K562 (cell line): Measurements from ENCODE around the gene ZBTB48. TPM values are rescaled to one million over a fixed set of nuclear protein-coding genes. Genes with fewer than 3 reads are reported as not detected.

Source experiments
- ATAC-seq: fragments of 200-7000 bp; cut with Tn5 transposase; 3 replicates; pipeline ENCODE4 v1.9.1; 2020; ENCODE audit warnings: moderate library complexity
- BruUV-seq: library from RNA; stranded (reverse); fragments of 400-500 nt; replicated peaks from 2 replicates; lab custom pipeline; 2021; lab: Mats Ljungman, UMichigan
- CTCF ChIA-PET: fragments of 300-600 bp; formaldehyde crosslinking; extraction: SDS; loops from one replicate; lab custom pipeline; 2021; ENCODE audit warnings: low intra/inter-chr PET ratio; lab: Yijun Ruan, JAX
- POLR2A ChIA-PET: fragments of 300-600, 350-650 bp; sonication (Branson Sonifier 250); formaldehyde crosslinking; extraction: SDS; loops from one replicate; lab custom pipeline; 2021; ENCODE audit warnings: antibody characterized with exemption, inconsistent platforms; lab: Yijun Ruan, JAX
- DNase-seq, 4 experiments: peaks; one replicate each; pipeline versions ENCODE4 v3.0.0 to v3.0.0-alpha.2; 2011 to 2018; ENCODE audit warnings: low spot score in 3 of 4, mixed read lengths in 3 of 4; ENCODE audit errors: extremely low read depth in 1 of 4
- FAIRE-seq: peaks from 2 replicates; lab custom pipeline; 2011; peaks lifted over from hg19 to GRCh38; lab: Jason Lieb, UNC
- H2AFZ ChIP-seq: 2 replicates; pipeline ENCODE4 v1.6.0; 2011; ENCODE audit warnings: low read depth, low read length, control low read depth, inconsistent platforms
- H3K27ac ChIP-seq: fragments of 200-600 bp; 3 replicates; pipeline ENCODE4 v1.8.0; 2011; ENCODE audit warnings: low read depth, mild to moderate bottlenecking, control low read depth, inconsistent platforms, low read length, moderate library complexity, mixed read lengths; ENCODE audit errors: extremely low read depth
- H3K27me3 ChIP-seq, 2 experiments: fragments of 300-600 bp in 1 of 2; 2 replicates in 1 of 2; 3 replicates in 1 of 2; pipeline versions ENCODE4 v1.6.0 to v1.8.0; 2011; ENCODE audit warnings: inconsistent platforms in 2 of 2, low read length in 2 of 2, mild to moderate bottlenecking in 1 of 2, mixed read lengths in 1 of 2, moderate library complexity in 1 of 2; ENCODE audit not compliant: control insufficient read depth in 2 of 2, insufficient read depth in 2 of 2
- H3K36me3 ChIP-seq: fragments of 300-600 bp; 3 replicates; pipeline ENCODE4 v1.8.0; 2011; ENCODE audit warnings: mild to moderate bottlenecking, low read length, inconsistent platforms; ENCODE audit not compliant: control insufficient read depth, insufficient read depth
- H3K4me1 ChIP-seq, 2 experiments: fragments of 200-600 bp in 1 of 2; replicated peaks in 1 of 2; 2 replicates in 1 of 2; 3 replicates in 1 of 2; pipeline versions ENCODE4 v1.5.1 to v1.8.0; 2011; ENCODE audit warnings: inconsistent platforms in 2 of 2, low read length in 2 of 2, mild to moderate bottlenecking in 1 of 2, mixed read lengths in 1 of 2, moderate library complexity in 1 of 2; ENCODE audit not compliant: control insufficient read depth in 2 of 2, insufficient read depth in 2 of 2
- H3K4me2 ChIP-seq: 2 replicates; pipeline ENCODE4 v1.6.1; 2011; ENCODE audit warnings: low read length, control low read depth, inconsistent platforms, mixed read lengths; ENCODE audit not compliant: insufficient read depth
- H3K4me3 ChIP-seq: fragments of 200-600 bp; sonication (generic), shearing (Covaris generic); 2 replicates; pipeline ENCODE4 v1.5.1; 2016; ENCODE audit warnings: control low read depth, inconsistent platforms
- H3K79me2 ChIP-seq: fragments of 200-600 bp; 3 replicates; pipeline ENCODE4 v1.8.0; 2011; ENCODE audit warnings: low read length, inconsistent platforms; ENCODE audit not compliant: control insufficient read depth, insufficient read depth
- H3K9ac ChIP-seq, 2 experiments: 2 replicates each; pipeline versions ENCODE4 v1.6.0 to v1.6.1; 2011; ENCODE audit warnings: low read depth in 2 of 2, low read length in 2 of 2, control low read depth in 1 of 2, inconsistent platforms in 1 of 2, mild to moderate bottlenecking in 1 of 2, mixed read lengths in 1 of 2; ENCODE audit not compliant: insufficient read depth in 1 of 2
- H3K9me1 ChIP-seq: one replicate; pipeline ENCODE4 v1.6.0; 2011; ENCODE audit warnings: inconsistent platforms, mild to moderate bottlenecking, low read length, moderate library complexity; ENCODE audit not compliant: control insufficient read depth, insufficient read depth
- H3K9me3 ChIP-seq: replicated peaks from 2 replicates; pipeline ENCODE4 v1.5.1; 2011; ENCODE audit warnings: low read depth, low read length, inconsistent platforms; ENCODE audit not compliant: control insufficient read depth, insufficient read depth
- H4K20me1 ChIP-seq: replicated peaks from 2 replicates; pipeline ENCODE4 v1.6.1; 2011; ENCODE audit warnings: low read length, inconsistent platforms, mixed read lengths; ENCODE audit not compliant: control insufficient read depth, insufficient read depth
- AFF1 ChIP-seq, 2 experiments: fragments of 450-650 bp; IDR thresholded peaks; 2 replicates each; pipeline ENCODE4 v1.6.1; 2018; ENCODE audit warnings: mild to moderate bottlenecking in 2 of 2, low read depth in 1 of 2; ENCODE audit not compliant: partially characterized antibody in 2 of 2
- CEBPZ ChIP-seq: fragments of 150-350 bp; IDR thresholded peaks from 2 replicates; pipeline ENCODE4 v1.6.1; 2014; ENCODE audit warnings: low read depth, mild to moderate bottlenecking, low read length, borderline replicate concordance
- COPS2 ChIP-seq: fragments of 450-650 bp; conservative IDR thresholded peaks from 2 replicates; pipeline ENCODE4 v1.6.1; 2016; ENCODE audit warnings: mild to moderate bottlenecking, moderate library complexity
- MTF1 ChIP-seq: fragments of 250-450 bp; sonication (Bioruptor Pico); IDR thresholded peaks from 2 replicates; pipeline ENCODE4 v1.9.0; 2021; ENCODE audit warnings: moderate library complexity, mild to moderate bottlenecking, inconsistent platforms, borderline replicate concordance
- POU5F1 ChIP-seq: fragments of 150-350 bp; IDR thresholded peaks from 2 replicates; pipeline ENCODE4 v1.6.1; 2014; ENCODE audit warnings: borderline replicate concordance, low read length, low read depth, mild to moderate bottlenecking; ENCODE audit not compliant: partially characterized antibody
- SNIP1 ChIP-seq: fragments of 450-650 bp; IDR thresholded peaks from 2 replicates; pipeline ENCODE4 v1.7.1; 2017; ENCODE audit warnings: low read depth, mild to moderate bottlenecking
- ZNF263 ChIP-seq: sonication (generic); formaldehyde crosslinking; IDR thresholded peaks from 2 replicates; pipeline ENCODE4 v1.8.0; 2022; ENCODE audit warnings: mild to moderate bottlenecking, missing genetic modification reagents, borderline replicate concordance
- WGBS: fragments of 100-300 bp; shearing (Covaris generic); methylation state at CpG from one replicate; pipeline ENCODE4 v1.1.6; 2016; ENCODE audit warnings: low coverage, mixed read lengths; ENCODE audit not compliant: insufficient coverage; ENCODE audit errors: missing lambda C conversion rate; 5-methylcytosine and 5-hydroxymethylcytosine counted together
- in situ Hi-C: fragments of 300-500 bp; cut with MboI; formaldehyde crosslinking; loops from 4 replicates; pipeline ENCODE4 v1.15.0; 2018; ENCODE audit warnings: inconsistent platforms, mixed read lengths
- intact Hi-C: fragments of 100-400 bp; cut with micrococcal nuclease; formaldehyde crosslinking; loops from 2 replicates; pipeline ENCODE4 v1.14.2; 2022
- polyA plus RNA-seq, 8 experiments: library from polyadenylated mRNA; depleted of rRNA in 4 of 8; stranded (reverse) in 5 of 8; unstranded in 3 of 8; fragments of >200 nt; fragmentation: Nextera tagmentation in 2 of 8; fragmentation: Illumina TruSeq in 1 of 8; extraction: Ambion mirVana in 2 of 8; extraction: Trizol in 1 of 8; gene quantifications; 2 replicates each; pipeline versions ENCODE4 v1.2.1 to v1.2.3, GENCODE V29; 2011 to 2014; ENCODE audit warnings: inconsistent platforms in 1 of 8, missing spikeins in 1 of 8
- total RNA-seq, 7 experiments: library from RNA; depleted of rRNA in 6 of 7; stranded (reverse); fragments of >200 nt in 6 of 7; fragmentation: Illumina TruSeq in 2 of 7; extraction: Trizol in 2 of 7; gene quantifications; 2 replicates each; pipeline versions ENCODE4 v1.2.1 to v1.2.3, GENCODE V29; 2011 to 2021; ENCODE audit warnings: low replicate concordance in 1 of 7

The ZBTB48 gene
- total and polyA plus RNA-seq, 9 of the 15 experiments (the other 6 are each of a cell fraction or from before 2014, with no cell fraction given), result 1.9 to 66.9 (median 29.5) TPM

- CTCF ChIA-PET, result no interaction called here
- no peak overlapping the region for H2AFZ ChIP-seq
- POLR2A ChIA-PET, result interaction anchor here (0.8 to 4.5 kb wide), 4 partner anchors 8 to 29 kb away, joined by 3 to 36 read pairs (median 4); no protein-coding TSS in a partner anchor
- H4K20me1 ChIP-seq, result peaks cover 3% of the 10 kb centered on the region; the same call in 1 of the 2 replicates
- in situ Hi-C loops (loop anchor here (10.0 kb wide), 1 partner anchor 135 kb away; the partner anchor contains the start of gene PLEKHG5), intact Hi-C loops (no loop called here)
- H3K9me3 ChIP-seq, result no peaks in the 10 kb centered on the region
- no peak for FAIRE-seq
- H3K4me2 ChIP-seq, result no peak overlapping the region
- no peaks in the 10 kb centered on the region for H3K9me1 ChIP-seq
- no TSS peak for BruUV-seq
- no peak for ATAC-seq
- 93% methylated on average over 8 of the region's 8 CpGs for WGBS
- H3K4me1 ChIP-seq, result peaks cover 6 to 42% of the 10 kb centered on the region in 2 experiments; a peak in 4 of 5 replicates
- H3K27ac ChIP-seq, result no peak overlapping the region
- H3K4me3 ChIP-seq, result no peak overlapping the region
- TF ChIP-seq CEBPZ (no peak), SNIP1 (no peak), COPS2 (no peak), AFF1 (IDR thresholded peaks at IDR 0.05; ENCODE audit: low read depth in 1 of 2, partially characterized antibody in 2 of 2) (no peak), POU5F1 (no peak), ZNF263 (CRISPR knock-in tag) (no peak), MTF1 (no peak)
- TF ChIP-seq, all 486 proteins: peak for 0
- H3K36me3 ChIP-seq, result peaks cover 76% of the 10 kb centered on the region
- H3K27me3 ChIP-seq, result no peaks in the 10 kb centered on the region
- H3K79me2 ChIP-seq, result peaks cover 26% of the 10 kb centered on the region
- DNase-seq, result no peak
- peak overlapping the region in 1 of 2 experiments; percentile 55; a peak in 2 of 4 replicates for H3K9ac ChIP-seq
These were observed 50.2 kb downstream of the ZBTB48 start for GRCh38 chr1:6630027-6630426.
